HG03103 (cell line): ENCODE results near the gene FRAS1.
"Not testable (repeated sequence)": the region's sequence is repeated elsewhere in the genome, so short reads cannot be mapped to it uniquely, and the experiment has no call there.

Source experiments
- ATAC-seq: cut with Tn5 transposase; IDR thresholded peaks from one replicate; pipeline ENCODE4 v1.9.1; 2021; ENCODE audit warnings: low read depth; ENCODE audit not compliant: unreplicated experiment

Gene FRAS1

GRCh38 chr4:78057600-78058550 lies 752 bp downstream of the FRAS1 start:
- ATAC-seq: no peak

GRCh38 chr4:78058591-78059523 lies 1.7 kb downstream of the FRAS1 start:
- ATAC-seq: no peak

- no peak for ATAC-seq
Observed at GRCh38 chr4:78059524-78059889, 2.4 kb downstream of the FRAS1 start.

GRCh38 chr4:78059938-78060337 lies 2.8 kb downstream of the FRAS1 start:
- ATAC-seq: no peak

- no peak for ATAC-seq
Observed at GRCh38 chr4:78061939-78062570, 4.9 kb downstream of the FRAS1 start.

GRCh38 chr4:78065508-78066192 lies 8.5 kb downstream of the FRAS1 start:
- ATAC-seq: no peak

- no peak for ATAC-seq
Observed at GRCh38 chr4:78068481-78068880, 11.4 kb downstream of the FRAS1 start.

- ATAC-seq: no peak
Observed at GRCh38 chr4:78069319-78069718, 12.2 kb downstream of the FRAS1 start.

GRCh38 chr4:78069859-78070258 lies 12.7 kb downstream of the FRAS1 start:
- ATAC-seq: no peak

GRCh38 chr4:78070731-78071282 lies 13.7 kb downstream of the FRAS1 start:
- no peak for ATAC-seq

GRCh38 chr4:78074759-78075158 lies 17.6 kb downstream of the FRAS1 start:
- no peak for ATAC-seq

- no peak for ATAC-seq
Observed at GRCh38 chr4:78075986-78076385, 18.9 kb downstream of the FRAS1 start.

- ATAC-seq: no peak
Observed at GRCh38 chr4:78078101-78078500, 21.0 kb downstream of the FRAS1 start.

GRCh38 chr4:78079726-78080430 lies 22.8 kb downstream of the FRAS1 start:
- ATAC-seq: no peak

GRCh38 chr4:78081541-78081940 lies 24.4 kb downstream of the FRAS1 start:
- no peak for ATAC-seq

- no peak for ATAC-seq
Observed at GRCh38 chr4:78083035-78083434, 25.9 kb downstream of the FRAS1 start.

- ATAC-seq: no peak
Observed at GRCh38 chr4:78091534-78091933, 34.4 kb downstream of the FRAS1 start.

GRCh38 chr4:78092350-78092749 lies 35.2 kb downstream of the FRAS1 start:
- ATAC-seq: not testable (repeated sequence)

GRCh38 chr4:78092850-78093249 lies 35.7 kb downstream of the FRAS1 start:
- no peak for ATAC-seq
